HepG2 (cell line): ENCODE results near the gene TCAP. TPM values are rescaled to one million over a fixed set of nuclear protein-coding genes. Genes with fewer than 3 reads are reported as not detected.

ENCODE experiments used
- CEBPB ChIP-seq: IDR thresholded peaks from 2 replicates; pipeline ENCODE4 v1.6.1; 2011; ENCODE audit warnings: low read depth, low read length, improper control_type of control experiment, borderline replicate concordance
- FOXA1 ChIP-seq, 2 experiments: fragments of 450-650 bp in 1 of 2; sonication (generic) in 1 of 2; formaldehyde crosslinking in 1 of 2; IDR thresholded peaks; 2 replicates each; pipeline versions ENCODE4 v1.4.0 to v1.6.1; 2016 to 2020; ENCODE audit warnings: missing genetic modification reagents in 1 of 2
- GABPB1 ChIP-seq: IDR thresholded peaks from 2 replicates; pipeline ENCODE4 v1.6.1; 2016; ENCODE audit warnings: mild to moderate bottlenecking, missing genetic modification reagents, moderate library complexity, missing compliant biosample characterization
- HMG20B ChIP-seq: conservative IDR thresholded peaks from 2 replicates; pipeline ENCODE4 v1.6.1; 2016; ENCODE audit warnings: missing genetic modification reagents, missing compliant biosample characterization
- MBNL3 ChIP-seq: fragments of 250-450 bp; sonication (Bioruptor Pico); conservative IDR thresholded peaks from 2 replicates; pipeline ENCODE4 v1.8.0; 2022; ENCODE audit warnings: mild to moderate bottlenecking, inconsistent platforms
- NCOA2 ChIP-seq: sonication (generic); formaldehyde crosslinking; IDR thresholded peaks from 2 replicates; pipeline ENCODE4 v1.8.0; 2022; ENCODE audit warnings: inconsistent platforms
- NFE2L2 ChIP-seq: fragments of 150-350 bp; IDR thresholded peaks from 2 replicates; pipeline ENCODE4 v1.6.1; 2014; ENCODE audit warnings: low read length
- NONO ChIP-seq, 2 experiments: fragments of 450-650 bp in 1 of 2; sonication (generic) in 1 of 2; formaldehyde crosslinking in 1 of 2; IDR thresholded peaks in 1 of 2; conservative IDR thresholded peaks in 1 of 2; 2 replicates each; pipeline versions ENCODE4 v1.6.1 to v1.8.0; 2017 to 2022; ENCODE audit warnings: mild to moderate bottlenecking in 1 of 2, missing genetic modification reagents in 1 of 2, moderate library complexity in 1 of 2
- POLR2AphosphoS5 ChIP-seq: IDR thresholded peaks from 2 replicates; pipeline ENCODE4 v1.6.1; 2012; ENCODE audit warnings: low read depth, low read length
- RARG ChIP-seq: sonication (generic); formaldehyde crosslinking; IDR thresholded peaks from 2 replicates; pipeline ENCODE4 v1.4.0; 2020; ENCODE audit warnings: low read depth, mild to moderate bottlenecking, missing genetic modification reagents
- RFX5 ChIP-seq: IDR thresholded peaks from 2 replicates; pipeline ENCODE4 v1.6.1; 2011; ENCODE audit warnings: low read depth, low read length, improper control_type of control experiment
- RNF2 ChIP-seq: fragments of 450-650 bp; conservative IDR thresholded peaks from 2 replicates; pipeline ENCODE4 v1.6.1; 2016; ENCODE audit warnings: low read depth
- SIN3B ChIP-seq: fragments of 150-350 bp; IDR thresholded peaks from 2 replicates; pipeline ENCODE4 v1.6.1; 2014; ENCODE audit warnings: low read length
- SIX1 ChIP-seq: sonication (generic); formaldehyde crosslinking; IDR thresholded peaks from 2 replicates; pipeline ENCODE4 v1.4.0; 2020; ENCODE audit warnings: missing genetic modification reagents, borderline replicate concordance
- SIX4 ChIP-seq: sonication (generic); formaldehyde crosslinking; IDR thresholded peaks from 2 replicates; pipeline ENCODE4 v1.4.0; 2020; ENCODE audit warnings: missing genetic modification reagents
- SMYD3 ChIP-seq: sonication (generic); formaldehyde crosslinking; IDR thresholded peaks from 2 replicates; pipeline ENCODE4 v1.8.1; 2023; ENCODE audit warnings: mild to moderate bottlenecking, missing genetic modification reagents
- ZFAT ChIP-seq: sonication (generic); formaldehyde crosslinking; conservative IDR thresholded peaks from 2 replicates; pipeline ENCODE4 v1.8.1; 2023; ENCODE audit warnings: missing genetic modification reagents, inconsistent platforms
- ZMYM2 ChIP-seq: sonication (generic); formaldehyde crosslinking; IDR thresholded peaks from 2 replicates; pipeline ENCODE4 v1.8.0; 2022; ENCODE audit warnings: mild to moderate bottlenecking, missing genetic modification reagents
- ZNF101 ChIP-seq: sonication (generic); formaldehyde crosslinking; IDR thresholded peaks from 2 replicates; pipeline ENCODE4 v1.4.0; 2020; ENCODE audit warnings: mild to moderate bottlenecking, low read depth, missing genetic modification reagents, borderline replicate concordance
- ZNF605 ChIP-seq: sonication (generic); formaldehyde crosslinking; IDR thresholded peaks from 2 replicates; pipeline ENCODE4 v1.8.0; 2022; ENCODE audit warnings: mild to moderate bottlenecking, missing genetic modification reagents
- polyA plus RNA-seq, 8 experiments: library from polyadenylated mRNA; depleted of rRNA in 3 of 8; stranded (reverse) in 7 of 8; unstranded in 1 of 8; fragments of >200 nt; fragmentation: Illumina TruSeq in 4 of 8; extraction: Trizol in 4 of 8; gene quantifications; 2 replicates each; pipeline versions ENCODE4 v1.2.1 to v1.2.3, GENCODE V29; 2011 to 2016; ENCODE audit warnings: low read depth in 4 of 8, missing spikeins in 1 of 8, mixed read lengths in 1 of 8; ENCODE audit not compliant: insufficient read depth in 1 of 8
- total RNA-seq, 5 experiments: library from RNA; depleted of rRNA; stranded (reverse); fragments of >200 nt; fragmentation: Illumina TruSeq; extraction: Trizol; gene quantifications; 2 replicates each; pipeline ENCODE4 v1.2.3, GENCODE V29; 2016; ENCODE audit warnings: low read depth in 1 of 5
- TF ChIP-seq, protein P1 (sequence below): sonication (generic); formaldehyde crosslinking; IDR thresholded peaks from 2 replicates; pipeline ENCODE4 v1.4.0; 2020; ENCODE audit warnings: missing genetic modification reagents, mild to moderate bottlenecking, borderline replicate concordance
- TF ChIP-seq, protein P2 (sequence below): sonication (generic); formaldehyde crosslinking; IDR thresholded peaks from 2 replicates; pipeline ENCODE4 v1.8.0; 2023; ENCODE audit warnings: mild to moderate bottlenecking, missing genetic modification reagents
- TF ChIP-seq, protein P3 (sequence below): sonication (generic); formaldehyde crosslinking; IDR thresholded peaks from 2 replicates; pipeline ENCODE4 v1.8.0; 2022; ENCODE audit warnings: missing genetic modification reagents, low read depth, mild to moderate bottlenecking, borderline replicate concordance
- TF ChIP-seq, protein P4 (sequence below): sonication (generic); formaldehyde crosslinking; IDR thresholded peaks from 2 replicates; pipeline ENCODE4 v1.4.0; 2020; ENCODE audit warnings: mild to moderate bottlenecking, missing genetic modification reagents, borderline replicate concordance

Gene TCAP
- total and polyA plus RNA-seq, 2 of the 13 experiments (the other 11 are each of a cell fraction or from before 2014, with no cell fraction given): 0.24 to 0.65 TPM

DNA sequence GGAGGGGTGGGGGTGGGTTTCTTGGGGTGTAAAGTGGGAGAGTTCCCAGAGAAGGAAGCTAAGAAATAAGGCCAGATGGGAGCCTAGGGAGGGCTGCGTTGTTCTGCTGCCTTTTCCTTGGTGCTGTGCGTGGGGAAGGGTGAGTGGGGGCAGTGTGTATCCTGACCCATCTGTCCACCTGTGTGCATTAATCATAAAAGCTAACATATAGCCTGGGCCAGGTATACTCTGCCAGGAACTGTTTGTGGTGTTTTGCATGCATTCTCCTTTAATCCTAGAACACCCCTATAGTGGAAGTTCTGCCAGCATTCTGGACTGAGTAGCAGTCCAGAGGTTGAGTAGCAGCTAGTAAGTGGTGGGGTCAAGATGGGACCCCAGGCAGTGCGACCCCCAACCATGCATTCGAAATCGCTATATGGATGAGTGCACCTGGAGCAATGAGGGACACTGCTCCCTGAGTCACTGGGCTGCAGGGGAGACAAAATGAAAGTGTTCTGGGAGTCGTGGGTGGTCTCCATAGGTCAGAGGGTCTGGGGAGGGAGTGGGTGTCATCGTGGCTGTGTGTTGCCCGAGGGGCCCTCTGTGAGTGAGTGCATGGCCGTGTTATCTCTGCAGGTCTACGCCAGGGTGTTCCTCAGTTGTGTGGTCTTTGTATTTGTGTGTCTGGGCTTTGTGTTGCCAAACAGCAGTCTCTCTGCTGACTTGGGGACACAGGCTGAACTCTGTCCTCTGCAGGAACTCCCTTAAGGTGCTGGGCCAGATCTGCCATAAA, 36.0 kb downstream of the TCAP start (continued):
- TF ChIP-seq, protein P1, sequence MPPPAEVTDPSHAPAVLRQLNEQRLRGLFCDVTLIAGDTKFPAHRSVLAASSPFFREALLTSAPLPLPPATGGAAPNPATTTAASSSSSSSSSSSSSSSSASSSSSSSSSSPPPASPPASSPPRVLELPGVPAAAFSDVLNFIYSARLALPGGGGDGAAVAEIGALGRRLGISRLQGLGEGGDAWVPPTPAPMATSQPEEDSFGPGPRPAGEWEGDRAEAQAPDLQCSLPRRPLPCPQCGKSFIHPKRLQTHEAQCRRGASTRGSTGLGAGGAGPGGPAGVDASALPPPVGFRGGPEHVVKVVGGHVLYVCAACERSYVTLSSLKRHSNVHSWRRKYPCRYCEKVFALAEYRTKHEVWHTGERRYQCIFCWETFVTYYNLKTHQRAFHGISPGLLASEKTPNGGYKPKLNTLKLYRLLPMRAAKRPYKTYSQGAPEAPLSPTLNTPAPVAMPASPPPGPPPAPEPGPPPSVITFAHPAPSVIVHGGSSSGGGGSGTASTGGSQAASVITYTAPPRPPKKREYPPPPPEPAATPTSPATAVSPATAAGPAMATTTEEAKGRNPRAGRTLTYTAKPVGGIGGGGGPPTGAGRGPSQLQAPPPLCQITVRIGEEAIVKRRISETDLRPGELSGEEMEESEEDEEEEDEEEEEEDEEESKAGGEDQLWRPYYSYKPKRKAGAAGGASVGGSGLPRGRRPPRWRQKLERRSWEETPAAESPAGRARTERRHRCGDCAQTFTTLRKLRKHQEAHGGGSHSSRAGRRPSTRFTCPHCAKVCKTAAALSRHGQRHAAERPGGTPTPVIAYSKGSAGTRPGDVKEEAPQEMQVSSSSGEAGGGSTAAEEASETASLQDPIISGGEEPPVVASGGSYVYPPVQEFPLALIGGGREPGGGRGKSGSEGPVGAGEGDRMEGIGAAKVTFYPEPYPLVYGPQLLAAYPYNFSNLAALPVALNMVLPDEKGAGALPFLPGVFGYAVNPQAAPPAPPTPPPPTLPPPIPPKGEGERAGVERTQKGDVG (CRISPR knock-in tag): no peak
- TF ChIP-seq ZNF605: peak; percentile 69; the same call in 1 of the 2 replicates
- 0 out of 2 replicates have a peak, but pooled peaks have one; percentile 14 for TF ChIP-seq GABPB1 (CRISPR knock-in tag)
- no peak for TF ChIP-seq ZMYM2 (CRISPR knock-in tag)
- TF ChIP-seq, protein P2, sequence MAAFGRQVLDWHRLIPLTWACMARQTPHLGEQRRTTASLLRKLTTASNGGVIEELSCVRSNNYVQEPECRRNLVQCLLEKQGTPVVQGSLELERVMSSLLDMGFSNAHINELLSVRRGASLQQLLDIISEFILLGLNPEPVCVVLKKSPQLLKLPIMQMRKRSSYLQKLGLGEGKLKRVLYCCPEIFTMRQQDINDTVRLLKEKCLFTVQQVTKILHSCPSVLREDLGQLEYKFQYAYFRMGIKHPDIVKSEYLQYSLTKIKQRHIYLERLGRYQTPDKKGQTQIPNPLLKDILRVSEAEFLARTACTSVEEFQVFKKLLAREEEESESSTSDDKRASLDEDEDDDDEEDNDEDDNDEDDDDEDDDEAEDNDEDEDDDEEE (CRISPR knock-in tag): peak; percentile 52; the same call in 1 of the 2 replicates
- TF ChIP-seq NCOA2 (CRISPR knock-in tag): no peak
- TF ChIP-seq CEBPB: no peak
- no peak for TF ChIP-seq ZFAT
- TF ChIP-seq, protein P3, sequence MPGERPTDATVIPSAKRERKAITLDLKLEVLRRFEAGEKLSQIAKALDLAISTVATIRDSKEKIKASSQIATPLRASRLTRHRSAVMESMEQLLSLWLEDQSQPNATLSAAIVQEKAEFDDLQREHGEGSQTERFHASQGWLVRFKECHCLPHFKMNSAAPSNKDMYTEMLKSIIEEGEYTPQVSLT (CRISPR knock-in tag): no peak
- no peak for TF ChIP-seq FOXA1 (IDR thresholded peaks at IDR 0.05)
- TF ChIP-seq FOXA1 (CRISPR knock-in tag; IDR thresholded peaks at IDR 0.05): 0 out of 2 replicates have a peak, but pooled peaks have one; percentile 21
- no peak for TF ChIP-seq SIN3B
- TF ChIP-seq SMYD3 (CRISPR knock-in tag): no peak
- TF ChIP-seq SIX1 (CRISPR knock-in tag): no peak
- TF ChIP-seq RNF2: no peak
- TF ChIP-seq NONO (IDR thresholded peaks at IDR 0.05): no peak
- no peak for TF ChIP-seq NONO (CRISPR knock-in tag; conservative IDR thresholded peaks at IDR 0.05)
- TF ChIP-seq MBNL3 (CRISPR knock-in tag): no peak
- TF ChIP-seq RFX5: no peak
- TF ChIP-seq SIX4: no peak
- no peak for TF ChIP-seq NFE2L2
- no peak for TF ChIP-seq ZNF101 (CRISPR knock-in tag)
- no peak for TF ChIP-seq HMG20B (CRISPR knock-in tag)
- TF ChIP-seq RARG: no peak
- TF ChIP-seq POLR2AphosphoS5: no peak
- TF ChIP-seq, protein P4, sequence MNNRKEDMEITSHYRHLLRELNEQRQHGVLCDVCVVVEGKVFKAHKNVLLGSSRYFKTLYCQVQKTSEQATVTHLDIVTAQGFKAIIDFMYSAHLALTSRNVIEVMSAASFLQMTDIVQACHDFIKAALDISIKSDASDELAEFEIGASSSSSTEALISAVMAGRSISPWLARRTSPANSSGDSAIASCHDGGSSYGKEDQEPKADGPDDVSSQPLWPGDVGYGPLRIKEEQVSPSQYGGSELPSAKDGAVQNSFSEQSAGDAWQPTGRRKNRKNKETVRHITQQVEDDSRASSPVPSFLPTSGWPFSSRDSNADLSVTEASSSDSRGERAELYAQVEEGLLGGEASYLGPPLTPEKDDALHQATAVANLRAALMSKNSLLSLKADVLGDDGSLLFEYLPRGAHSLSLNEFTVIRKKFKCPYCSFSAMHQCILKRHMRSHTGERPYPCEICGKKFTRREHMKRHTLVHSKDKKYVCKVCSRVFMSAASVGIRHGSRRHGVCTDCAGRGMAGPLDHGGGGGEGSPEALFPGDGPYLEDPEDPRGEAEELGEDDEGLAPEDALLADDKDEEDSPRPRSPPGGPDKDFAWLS (CRISPR knock-in tag): no peak
